DOHH2 (cell line): ENCODE data around the gene PHLPP1.
A peak's percentile ranks its signal among the peaks of the same experiment; 100 is the strongest.

Source experiments
- H3F3A ChIP-seq: fragments of 200-600 bp; sonication (generic), shearing (Covaris generic); 2 replicates; pipeline ENCODE4 v1.6.0; 2016; ENCODE audit warnings: antibody characterized with exemption, mild to moderate bottlenecking; ENCODE audit not compliant: control insufficient read depth, insufficient read depth
- H3K27ac ChIP-seq: fragments of 200-600 bp; sonication (generic); 2 replicates; pipeline ENCODE4 v1.5.1; 2014; ENCODE audit warnings: low read depth, mild to moderate bottlenecking, low read length, moderate library complexity
- H3K27me3 ChIP-seq: fragments of 200-600 bp; sonication (generic); 2 replicates; pipeline ENCODE4 v1.6.1; 2014; ENCODE audit warnings: mild to moderate bottlenecking, low read length, mixed read lengths; ENCODE audit not compliant: control insufficient read depth
- H3K36me3 ChIP-seq: fragments of 200-600 bp; sonication (generic); 2 replicates; pipeline ENCODE4 v1.6.1; 2014; ENCODE audit warnings: mild to moderate bottlenecking, low read length, moderate library complexity, mixed read lengths; ENCODE audit not compliant: control insufficient read depth
- H3K4me1 ChIP-seq: fragments of 200-600 bp; sonication (generic); 2 replicates; pipeline ENCODE4 v1.6.1; 2014; ENCODE audit warnings: mild to moderate bottlenecking, low read length, mixed read lengths; ENCODE audit not compliant: control insufficient read depth
- H3K4me2 ChIP-seq: fragments of 200-600 bp; sonication (generic); 2 replicates; pipeline ENCODE4 v1.6.0; 2014; ENCODE audit warnings: mild to moderate bottlenecking, low read length, moderate library complexity
- H3K4me3 ChIP-seq: fragments of 200-600 bp; sonication (generic); 2 replicates; pipeline ENCODE4 v1.5.1; 2014; ENCODE audit warnings: mild to moderate bottlenecking, low read length, mixed read lengths
- H3K79me2 ChIP-seq: fragments of 200-600 bp; sonication (generic); 2 replicates; pipeline ENCODE4 v1.6.1; 2014; ENCODE audit warnings: mild to moderate bottlenecking, low read length, mixed read lengths; ENCODE audit not compliant: control insufficient read depth
- H3K9me2 ChIP-seq: fragments of 200-600 bp; sonication (generic); replicated peaks from 2 replicates; pipeline ENCODE4 v1.6.1; 2014; ENCODE audit warnings: mild to moderate bottlenecking, low read length, mixed read lengths; ENCODE audit not compliant: control insufficient read depth
- H3K9me3 ChIP-seq: fragments of 200-600 bp; sonication (generic); 2 replicates; pipeline ENCODE4 v1.6.1; 2014; ENCODE audit warnings: antibody characterized with exemption, low read length, mixed read lengths; ENCODE audit not compliant: control insufficient read depth, insufficient read depth
- H4K20me1 ChIP-seq: fragments of 200-600 bp; sonication (generic); 2 replicates; pipeline ENCODE4 v1.6.0; 2014; ENCODE audit warnings: low read depth, mild to moderate bottlenecking, antibody characterized with exemption, low read length, moderate library complexity; ENCODE audit not compliant: control insufficient read depth, insufficient read depth
- EZH2phosphoT487 ChIP-seq: fragments of 200-600 bp; sonication (generic); IDR thresholded peaks from 2 replicates; pipeline ENCODE4 v1.6.1; 2017; ENCODE audit warnings: borderline replicate concordance, mild to moderate bottlenecking, antibody characterized with exemption, low read length, moderate library complexity, mixed read lengths
- TF ChIP-seq, protein P1 (sequence below): fragments of 200-600 bp; sonication (generic); IDR thresholded peaks from one replicate; pipeline ENCODE4 v1.5.1; 2014; ENCODE audit warnings: antibody characterized with exemption, mild to moderate bottlenecking, low read depth, low read length; ENCODE audit not compliant: poor library complexity, severe bottlenecking

PHLPP1 gene

GRCh38 chr18:63007231-63007630 is 291.9 kb downstream of the PHLPP1 start:
- Histone ChIP-seq H3K4me2 (no peak overlapping the region), H3F3A (no peaks in the 10 kb centered on the region), H3K36me3 (no peaks in the 10 kb centered on the region), H3K79me2 (no peaks in the 10 kb centered on the region), H4K20me1 (no peaks in the 10 kb centered on the region), H3K27me3 (0 out of 2 replicates have a peak, but pooled peaks cover 2% of the 10 kb centered on the region), H3K27ac (no peak overlapping the region), H3K9me2 (no peaks in the 10 kb centered on the region), H3K9me3 (no peaks in the 10 kb centered on the region), H3K4me1 (no peaks in the 10 kb centered on the region), H3K4me3 (no peak overlapping the region)
- no peak for TF ChIP-seq EZH2phosphoT487
- TF ChIP-seq, protein P1, sequence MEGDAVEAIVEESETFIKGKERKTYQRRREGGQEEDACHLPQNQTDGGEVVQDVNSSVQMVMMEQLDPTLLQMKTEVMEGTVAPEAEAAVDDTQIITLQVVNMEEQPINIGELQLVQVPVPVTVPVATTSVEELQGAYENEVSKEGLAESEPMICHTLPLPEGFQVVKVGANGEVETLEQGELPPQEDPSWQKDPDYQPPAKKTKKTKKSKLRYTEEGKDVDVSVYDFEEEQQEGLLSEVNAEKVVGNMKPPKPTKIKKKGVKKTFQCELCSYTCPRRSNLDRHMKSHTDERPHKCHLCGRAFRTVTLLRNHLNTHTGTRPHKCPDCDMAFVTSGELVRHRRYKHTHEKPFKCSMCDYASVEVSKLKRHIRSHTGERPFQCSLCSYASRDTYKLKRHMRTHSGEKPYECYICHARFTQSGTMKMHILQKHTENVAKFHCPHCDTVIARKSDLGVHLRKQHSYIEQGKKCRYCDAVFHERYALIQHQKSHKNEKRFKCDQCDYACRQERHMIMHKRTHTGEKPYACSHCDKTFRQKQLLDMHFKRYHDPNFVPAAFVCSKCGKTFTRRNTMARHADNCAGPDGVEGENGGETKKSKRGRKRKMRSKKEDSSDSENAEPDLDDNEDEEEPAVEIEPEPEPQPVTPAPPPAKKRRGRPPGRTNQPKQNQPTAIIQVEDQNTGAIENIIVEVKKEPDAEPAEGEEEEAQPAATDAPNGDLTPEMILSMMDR: no peak

DNA sequence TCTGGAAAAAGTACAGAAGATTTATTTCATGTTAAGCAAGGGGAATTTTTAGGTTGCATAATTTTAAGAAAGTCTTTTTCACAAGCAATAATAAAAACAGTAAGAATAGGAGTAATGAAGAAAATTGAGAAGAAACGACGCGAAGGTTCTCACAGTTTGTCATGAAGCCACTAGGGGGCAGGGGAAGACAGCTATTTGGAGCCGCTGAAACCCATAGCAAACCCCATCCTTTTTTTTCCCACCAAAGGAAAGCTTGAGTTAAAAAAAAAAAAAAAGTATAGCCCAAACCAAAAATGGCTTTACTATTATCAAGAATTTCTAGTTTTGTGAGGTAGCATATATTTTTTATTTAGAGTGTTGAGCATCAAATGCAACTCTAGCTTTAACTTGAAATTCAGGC is 300.9 kb downstream of the PHLPP1 start:
- no peaks in the 10 kb centered on the region for H3F3A ChIP-seq
- no peaks in the 10 kb centered on the region for H3K36me3 ChIP-seq
- H3K9me2 ChIP-seq: no peaks in the 10 kb centered on the region
- no peak overlapping the region for H3K27ac ChIP-seq
- H3K4me3 ChIP-seq: no peak overlapping the region
- peaks cover 4% of the 10 kb centered on the region; the same call in 1 of the 2 replicates for H3K27me3 ChIP-seq
- no peaks in the 10 kb centered on the region for H3K4me1 ChIP-seq
- no peaks in the 10 kb centered on the region; the same call in 1 of the 2 replicates for H3K9me3 ChIP-seq
- H3K4me2 ChIP-seq: no peak overlapping the region
- no peaks in the 10 kb centered on the region for H3K79me2 ChIP-seq
- H4K20me1 ChIP-seq: no peaks in the 10 kb centered on the region
- TF ChIP-seq, protein P1: peak; percentile 74
- TF ChIP-seq EZH2phosphoT487: no peak

DNA sequence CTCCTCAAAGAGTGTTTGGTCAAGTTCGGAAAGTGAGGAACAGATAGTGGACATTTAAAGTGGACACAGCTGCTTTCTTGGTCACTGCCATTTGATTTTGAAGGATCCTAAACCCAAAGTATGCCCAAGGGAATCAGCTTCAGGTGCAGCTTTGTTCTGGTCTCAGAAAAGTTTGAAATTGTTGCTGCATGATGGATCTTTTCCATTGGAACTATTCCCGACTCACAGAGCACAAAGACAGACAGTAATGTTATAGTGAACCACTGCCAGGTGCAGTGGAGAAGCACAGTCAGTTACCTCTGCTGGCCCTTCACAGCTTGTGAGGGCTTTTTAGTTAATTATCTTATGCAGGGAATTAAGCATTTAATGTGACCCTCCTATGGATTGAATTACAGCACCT is 301.7 kb downstream of the PHLPP1 start:
- Histone ChIP-seq H4K20me1 (no peaks in the 10 kb centered on the region), H3K9me2 (no peaks in the 10 kb centered on the region), H3K9me3 (no peaks in the 10 kb centered on the region; the same call in 1 of the 2 replicates), H3K27me3 (peaks cover 4% of the 10 kb centered on the region; the same call in 1 of the 2 replicates), H3K4me3 (no peak overlapping the region), H3K79me2 (no peaks in the 10 kb centered on the region), H3F3A (no peaks in the 10 kb centered on the region), H3K4me2 (no peak overlapping the region), H3K36me3 (no peaks in the 10 kb centered on the region), H3K27ac (no peak overlapping the region), H3K4me1 (no peaks in the 10 kb centered on the region)
- TF ChIP-seq EZH2phosphoT487: no peak
- TF ChIP-seq, protein P1: no peak

- H3K4me1 ChIP-seq: no peaks in the 10 kb centered on the region
- H3K27ac ChIP-seq: no peak overlapping the region
- H3K4me2 ChIP-seq: no peak overlapping the region
- H3F3A ChIP-seq: no peaks in the 10 kb centered on the region
- no peaks in the 10 kb centered on the region for H3K79me2 ChIP-seq
- no peaks in the 10 kb centered on the region; the same call in 1 of the 2 replicates for H3K9me3 ChIP-seq
- TF ChIP-seq, protein P1: no peak
- TF ChIP-seq EZH2phosphoT487: no peak
- H3K36me3 ChIP-seq: no peaks in the 10 kb centered on the region
- H3K4me3 ChIP-seq: no peak overlapping the region
- no peaks in the 10 kb centered on the region for H4K20me1 ChIP-seq
- no peaks in the 10 kb centered on the region for H3K9me2 ChIP-seq
- peaks cover 4% of the 10 kb centered on the region; the same call in 1 of the 2 replicates for H3K27me3 ChIP-seq
These were observed 302.6 kb downstream of the PHLPP1 start for GRCh38 chr18:63017977-63018376.
